Effector memory CD4-positive, alpha-beta T cell (primary cell): ENCODE measurements around the gene CRISPLD2.
A peak's percentile ranks its signal among the peaks of the same experiment; 100 is the strongest.

Source experiments
- DNase-seq, 3 donors: peaks; one replicate each; pipeline ENCODE4 v3.0.0-alpha.2; 2020
- H3K27ac ChIP-seq: 2 replicates; pipeline ENCODE4 v1.7.0; 2013; ENCODE audit warnings: mild to moderate bottlenecking, low read length, moderate library complexity; ENCODE audit not compliant: insufficient read depth, poor library complexity, severe bottlenecking
- H3K27me3 ChIP-seq: replicated peaks from 2 replicates; pipeline ENCODE4 v1.7.0; 2013; ENCODE audit warnings: mild to moderate bottlenecking, low read length; ENCODE audit not compliant: insufficient read depth, control insufficient read depth, poor library complexity, severe bottlenecking
- H3K36me3 ChIP-seq: 2 replicates; pipeline ENCODE4 v1.7.0; 2013; ENCODE audit warnings: mild to moderate bottlenecking, low read length, moderate library complexity; ENCODE audit not compliant: control insufficient read depth, insufficient read depth
- H3K4me1 ChIP-seq: 2 replicates; pipeline ENCODE4 v1.7.0; 2013; ENCODE audit warnings: low read length, mild to moderate bottlenecking; ENCODE audit not compliant: control insufficient read depth, insufficient read depth, poor library complexity, severe bottlenecking
- H3K4me3 ChIP-seq: 2 replicates; pipeline ENCODE4 v1.7.0; 2013; ENCODE audit warnings: low read length, low read depth, mild to moderate bottlenecking; ENCODE audit not compliant: insufficient read depth, poor library complexity, severe bottlenecking
- H3K9me3 ChIP-seq: 2 replicates; pipeline ENCODE4 v1.7.0; 2013; ENCODE audit warnings: mild to moderate bottlenecking, low read length, moderate library complexity; ENCODE audit not compliant: control insufficient read depth

Gene CRISPLD2

DNA sequence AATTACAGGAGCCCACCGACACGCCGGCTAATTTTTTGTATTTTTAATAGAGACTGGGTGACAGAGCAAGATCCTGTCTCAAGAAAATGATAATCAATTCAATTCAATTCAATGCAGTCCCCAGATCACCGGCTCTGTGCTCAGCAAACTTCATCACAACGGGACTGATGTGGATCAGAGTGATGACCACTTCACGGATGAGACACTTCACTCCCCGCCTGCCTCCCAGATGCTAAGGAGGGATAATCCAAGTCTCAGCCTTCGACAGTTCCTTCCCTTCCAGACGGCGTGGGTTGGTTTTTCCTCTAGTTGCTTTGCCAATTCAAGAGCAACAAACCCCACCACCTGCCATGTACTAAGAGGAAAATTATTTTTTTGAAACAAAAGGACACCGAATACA is 97.7 kb downstream of the CRISPLD2 start:
- DNase-seq = no peak
- no peaks in the 10 kb centered on the region for H3K4me1 ChIP-seq
- H3K27ac ChIP-seq = no peak overlapping the region

DNA sequence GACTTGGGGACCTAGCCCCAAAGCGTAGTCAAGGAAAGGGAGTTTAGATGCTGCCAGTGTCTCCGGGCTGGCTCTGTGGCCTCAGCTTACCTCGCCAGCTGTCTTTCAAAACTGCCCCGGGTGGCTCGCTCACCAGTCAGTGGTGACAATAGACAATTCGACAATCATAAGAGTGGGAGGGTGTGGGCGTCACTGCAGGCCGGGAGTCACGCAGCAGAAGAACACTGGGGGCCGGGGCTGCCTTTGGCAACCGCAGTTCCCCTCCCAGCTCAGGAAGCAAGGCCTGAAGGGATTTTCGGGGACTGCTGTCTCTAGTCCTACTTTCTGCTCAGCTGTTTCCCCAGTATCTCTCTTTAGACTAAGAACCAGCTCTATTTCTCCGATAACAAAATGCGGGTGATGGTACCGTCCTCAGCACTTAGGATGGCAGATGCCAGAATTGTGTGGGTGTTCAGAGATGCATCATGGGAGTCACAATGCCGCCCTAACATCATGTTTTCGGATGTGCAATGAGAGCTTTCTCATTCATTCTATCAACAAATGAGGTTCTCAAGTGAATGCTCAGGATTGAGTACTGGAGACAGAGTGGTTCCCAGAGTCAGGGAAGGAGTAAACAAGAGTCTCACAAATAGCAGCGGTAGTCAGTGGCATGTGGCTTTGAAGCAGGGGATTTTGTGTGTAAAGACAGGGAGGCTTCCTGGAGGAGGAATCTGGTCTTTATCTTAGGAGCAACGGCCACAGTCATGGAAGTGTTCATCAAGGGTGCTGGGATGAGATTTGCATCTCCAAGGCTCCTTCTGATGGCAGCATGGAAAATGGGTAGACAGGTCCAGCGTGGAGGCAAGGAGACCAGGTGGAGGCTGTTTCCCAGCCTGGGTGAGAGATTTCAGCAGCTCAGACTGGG is 98.5 kb downstream of the CRISPLD2 start:
- Histone ChIP-seq H3K9me3 (no peaks in the 10 kb centered on the region), H3K27me3 (no peaks in the 10 kb centered on the region), H3K4me1 (no peaks in the 10 kb centered on the region), H3K27ac (no peak overlapping the region), H3K4me3 (no peak overlapping the region), H3K36me3 (no peaks in the 10 kb centered on the region)
- no peak for DNase-seq

More for the DNA sequence above, 97.7 kb downstream of the CRISPLD2 start:
- Histone ChIP-seq H3K9me3 (no peaks in the 10 kb centered on the region), H3K27me3 (no peaks in the 10 kb centered on the region), H3K36me3 (no peaks in the 10 kb centered on the region), H3K4me3 (no peak overlapping the region)

DNA sequence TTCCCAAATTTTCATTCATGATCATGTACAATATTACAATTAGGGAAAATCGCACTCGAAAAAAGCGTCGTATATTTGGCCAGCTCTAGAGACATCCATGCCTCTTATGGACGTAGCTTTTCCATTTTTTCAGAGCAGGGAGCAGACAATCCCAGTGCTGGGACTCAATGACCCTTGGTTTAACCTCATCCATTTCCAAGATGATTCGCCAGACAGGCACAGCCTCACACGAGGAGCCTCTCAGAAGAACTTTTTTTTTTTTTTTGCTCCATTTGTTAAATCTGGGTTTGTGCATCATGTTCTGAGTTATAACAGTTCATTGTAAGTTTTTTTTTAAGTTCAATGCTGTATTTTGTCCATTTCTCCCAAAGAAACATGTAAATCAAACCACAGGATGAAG is 99.5 kb downstream of the CRISPLD2 start:
- H3K36me3 ChIP-seq = no peaks in the 10 kb centered on the region
- H3K4me1 ChIP-seq = no peaks in the 10 kb centered on the region
- DNase-seq = no peak
- H3K4me3 ChIP-seq = no peak overlapping the region
- no peak overlapping the region for H3K27ac ChIP-seq
- H3K27me3 ChIP-seq = no peaks in the 10 kb centered on the region
- no peaks in the 10 kb centered on the region for H3K9me3 ChIP-seq

DNA sequence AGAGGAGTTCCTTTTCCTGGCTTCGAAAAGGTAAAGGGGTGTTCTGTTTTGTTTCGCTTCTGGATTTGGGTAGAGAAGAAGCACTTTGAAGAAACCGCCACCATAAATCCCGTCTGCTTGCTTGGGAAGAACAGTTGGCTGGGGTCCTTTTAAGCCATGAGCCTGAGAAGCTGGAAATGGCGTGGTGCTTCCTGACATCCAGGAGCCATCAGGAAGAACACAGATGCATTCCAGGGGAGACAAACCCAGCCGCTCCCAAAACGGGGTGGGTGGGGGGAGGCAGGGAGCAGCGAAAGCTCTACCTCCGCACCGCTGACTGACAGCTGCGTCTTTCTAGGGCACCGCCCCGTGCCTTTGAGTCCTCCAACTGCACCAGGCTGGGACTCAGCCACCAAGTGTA is 99.9 kb downstream of the CRISPLD2 start:
- Histone ChIP-seq H3K36me3 (no peaks in the 10 kb centered on the region), H3K9me3 (no peaks in the 10 kb centered on the region), H3K27ac (no peak overlapping the region), H3K27me3 (no peaks in the 10 kb centered on the region), H3K4me1 (no peaks in the 10 kb centered on the region), H3K4me3 (no peak overlapping the region)
- no peak for DNase-seq

DNA sequence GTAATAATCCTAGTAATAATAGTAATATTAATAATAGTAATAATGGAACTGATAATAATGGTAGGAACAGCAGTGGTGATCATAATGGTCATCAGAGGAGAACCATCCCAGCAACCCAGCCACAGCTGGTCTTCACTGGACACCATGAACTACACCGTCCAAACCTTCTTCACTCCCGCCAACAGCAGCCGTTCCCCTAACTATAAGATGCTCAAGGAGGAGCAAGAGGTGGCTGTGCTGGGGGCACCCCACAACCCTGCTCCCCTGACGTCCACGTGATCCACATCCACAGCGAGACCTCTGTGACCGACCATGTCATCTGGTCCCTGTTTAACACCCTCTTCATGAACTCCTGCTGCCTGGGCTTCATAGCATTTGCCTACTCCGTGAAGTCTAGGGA is 100.5 kb downstream of the CRISPLD2 start:
- Histone ChIP-seq H3K27ac (no peak overlapping the region), H3K9me3 (no peaks in the 10 kb centered on the region), H3K36me3 (no peaks in the 10 kb centered on the region), H3K27me3 (no peaks in the 10 kb centered on the region), H3K4me3 (no peak overlapping the region), H3K4me1 (no peaks in the 10 kb centered on the region)
- no peak for DNase-seq

DNA sequence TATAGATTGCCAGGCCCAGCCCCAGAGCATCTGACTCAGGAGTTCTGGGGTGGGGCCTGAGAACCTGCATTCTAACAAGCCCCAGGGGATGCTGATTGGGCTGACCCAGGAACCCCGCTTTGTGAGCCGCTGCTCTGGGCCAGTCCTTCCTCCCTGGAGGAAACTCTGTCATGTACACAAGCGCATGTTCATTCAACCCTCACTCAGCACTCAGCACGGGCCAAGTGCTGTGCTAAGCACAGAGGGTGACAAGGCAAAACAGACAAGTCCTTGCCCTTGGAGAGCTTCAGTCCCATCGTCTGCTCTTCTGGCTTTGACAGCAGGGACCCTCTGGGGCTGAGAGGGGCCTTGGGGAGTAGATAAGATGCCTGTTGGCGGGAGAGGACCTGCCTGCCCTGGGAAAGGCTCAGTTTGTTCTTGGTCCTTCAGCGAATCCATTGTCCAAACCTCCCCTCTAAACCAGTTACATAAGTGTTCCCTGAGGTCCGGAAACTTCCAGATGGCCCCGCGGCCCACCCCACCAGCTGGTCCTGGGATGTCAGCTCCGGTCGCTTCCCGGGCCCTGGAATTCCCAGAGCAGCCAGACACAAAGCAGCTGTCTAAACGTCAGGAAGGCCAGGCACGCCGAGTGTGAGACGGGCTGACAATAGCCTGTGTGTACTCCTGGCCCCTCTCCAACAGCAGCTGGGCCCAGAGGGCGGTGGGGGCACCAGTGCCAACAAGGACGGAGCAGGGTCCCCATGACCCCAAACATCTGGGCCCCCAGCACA is 102.8 kb downstream of the CRISPLD2 start:
- no peak for DNase-seq
- no peaks in the 10 kb centered on the region for H3K9me3 ChIP-seq
- H3K4me1 ChIP-seq = no peaks in the 10 kb centered on the region
- H3K27ac ChIP-seq = no peak overlapping the region
- no peaks in the 10 kb centered on the region for H3K36me3 ChIP-seq
- no peaks in the 10 kb centered on the region for H3K27me3 ChIP-seq
- no peak overlapping the region for H3K4me3 ChIP-seq

DNA sequence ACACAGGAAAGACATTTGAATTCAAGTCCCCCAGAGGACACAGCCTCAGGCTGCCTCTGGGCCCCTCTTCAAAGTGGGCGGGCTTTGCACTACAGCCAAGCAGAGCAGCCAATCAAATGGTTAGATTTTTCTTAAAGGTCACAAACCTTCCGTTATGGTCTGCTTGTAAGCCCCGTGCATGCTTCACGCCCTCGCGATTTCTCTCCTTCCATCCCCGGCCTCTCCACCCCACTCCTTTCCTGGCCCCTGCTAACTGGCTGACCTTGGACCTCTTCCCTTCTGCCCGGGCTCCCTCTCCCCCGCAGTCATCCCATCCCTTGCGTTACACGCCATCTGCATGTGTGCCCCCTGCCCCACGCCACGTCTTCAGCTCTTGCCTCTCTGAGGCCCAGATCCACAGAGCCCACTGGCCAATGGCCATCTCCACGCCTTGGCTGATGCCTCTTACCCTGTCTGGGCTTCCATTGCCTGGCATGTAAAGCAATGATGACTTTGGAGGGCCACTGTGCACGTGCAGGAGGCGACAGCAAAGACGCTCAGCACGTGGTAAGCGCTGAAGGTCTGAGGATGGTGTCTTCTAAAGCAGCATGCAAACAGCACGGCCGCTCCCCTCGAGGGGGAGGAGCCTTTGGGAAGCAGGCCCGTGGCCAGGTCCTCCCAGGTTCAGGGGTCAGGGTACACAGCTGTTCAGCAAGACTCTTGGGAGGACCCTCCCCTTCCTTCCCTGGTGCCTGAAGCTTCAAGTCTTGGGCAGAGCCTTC is 104.7 kb downstream of the CRISPLD2 start:
- no peak overlapping the region for H3K27ac ChIP-seq
- DNase-seq = no peak
- H3K4me3 ChIP-seq = no peak overlapping the region
- H3K36me3 ChIP-seq = no peaks in the 10 kb centered on the region
- H3K4me1 ChIP-seq = no peaks in the 10 kb centered on the region
- H3K9me3 ChIP-seq = no peaks in the 10 kb centered on the region
- no peaks in the 10 kb centered on the region for H3K27me3 ChIP-seq

DNA sequence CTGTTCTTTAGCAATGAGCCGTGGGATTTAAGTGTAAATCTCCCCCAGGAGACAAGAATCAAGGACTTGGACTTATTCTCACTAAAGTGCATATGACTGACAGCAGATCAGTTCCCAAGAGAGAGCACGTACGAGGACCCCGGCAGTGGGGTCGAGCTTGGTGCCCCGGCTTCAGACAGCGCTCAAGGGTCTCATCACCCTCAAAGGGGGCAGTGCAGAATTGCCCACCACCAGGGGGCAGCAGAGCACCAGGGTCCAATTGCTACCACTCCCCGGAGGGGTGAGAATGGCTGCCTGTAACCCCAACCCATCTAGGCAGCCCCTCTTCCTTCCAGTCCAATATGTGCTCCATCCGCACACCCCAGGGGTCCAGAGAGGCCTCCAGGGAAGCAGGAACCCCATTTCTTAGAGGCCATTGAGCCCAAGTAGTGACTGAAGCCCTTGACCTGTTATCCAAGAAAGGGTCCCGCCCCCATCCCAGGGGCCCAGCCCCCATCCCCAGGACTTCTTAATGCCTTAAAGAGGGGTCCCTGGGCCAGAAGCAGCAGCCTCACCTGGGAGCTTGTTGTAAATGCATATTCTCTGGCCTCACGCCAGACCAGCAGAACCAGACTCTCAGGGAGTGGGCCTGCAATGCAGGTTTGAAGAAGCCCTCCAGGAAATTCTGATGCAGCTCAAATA is 105.4 kb downstream of the CRISPLD2 start:
- H3K36me3 ChIP-seq = no peaks in the 10 kb centered on the region
- DNase-seq = peak; percentile 39 to 51 (median 41)
- no peak overlapping the region for H3K4me3 ChIP-seq
- no peaks in the 10 kb centered on the region for H3K27me3 ChIP-seq
- H3K27ac ChIP-seq = no peak overlapping the region
- H3K9me3 ChIP-seq = no peaks in the 10 kb centered on the region
- H3K4me1 ChIP-seq = no peaks in the 10 kb centered on the region

DNA sequence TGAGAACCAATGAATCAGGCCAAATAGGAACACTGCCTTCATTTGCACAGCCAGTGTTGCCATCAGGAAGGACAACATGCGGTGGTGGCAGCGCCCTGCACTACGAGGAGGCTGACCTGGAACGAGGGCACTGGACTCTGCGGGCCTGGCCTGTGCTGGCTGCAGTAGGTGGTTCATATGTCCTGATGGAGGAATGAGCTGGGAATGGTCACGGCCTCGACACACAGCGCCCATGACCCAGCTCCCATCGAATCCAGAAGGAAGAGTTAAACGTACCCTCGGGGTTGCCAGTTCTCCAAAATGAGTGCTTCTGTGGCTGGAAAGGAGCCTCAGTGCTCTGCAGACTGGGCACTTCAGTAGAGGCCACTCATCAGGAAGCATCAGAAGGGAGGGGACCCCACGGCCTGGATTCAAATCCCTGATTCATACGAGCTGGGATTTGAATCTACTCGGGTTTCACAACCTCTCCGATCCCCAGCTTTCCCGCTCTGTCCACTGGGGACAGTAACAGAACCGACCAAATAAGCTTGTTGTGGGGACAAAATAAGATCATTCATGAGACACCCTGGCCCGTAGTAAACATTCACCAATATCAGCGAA is 106.1 kb downstream of the CRISPLD2 start:
- no peaks in the 10 kb centered on the region for H3K9me3 ChIP-seq
- H3K27me3 ChIP-seq = no peaks in the 10 kb centered on the region
- no peaks in the 10 kb centered on the region for H3K4me1 ChIP-seq
- H3K36me3 ChIP-seq = no peaks in the 10 kb centered on the region
- DNase-seq = no peak
- no peak overlapping the region for H3K4me3 ChIP-seq
- no peak overlapping the region for H3K27ac ChIP-seq
